HEK293 (cell line): Measurements from ENCODE around the gene IRF2BPL.
A peak's percentile ranks its signal among the peaks of the same experiment; 100 is the strongest.

ENCODE experiments used
- BCL6B ChIP-seq: fragments of 450-650 bp; formaldehyde crosslinking; IDR thresholded peaks from 2 replicates; pipeline ENCODE4 v1.5.1; 2017; ENCODE audit warnings: missing biosample characterization, missing genetic modification characterization
- EGR2 ChIP-seq: fragments of 450-650 bp; formaldehyde crosslinking; IDR thresholded peaks from 2 replicates; pipeline ENCODE4 v1.5.1; 2016; ENCODE audit warnings: low read depth, missing biosample characterization, missing genetic modification characterization
- ELK4 ChIP-seq: IDR thresholded peaks from 2 replicates; pipeline ENCODE4 v1.6.1; 2011; ENCODE audit warnings: mild to moderate bottlenecking, low read depth, low read length, borderline replicate concordance
- GLIS1 ChIP-seq: fragments of 450-650 bp; formaldehyde crosslinking; IDR thresholded peaks from 2 replicates; pipeline ENCODE4 v1.5.1; 2016; ENCODE audit warnings: missing biosample characterization, missing genetic modification characterization
- HIC1 ChIP-seq: fragments of 450-650 bp; formaldehyde crosslinking; IDR thresholded peaks from 2 replicates; pipeline ENCODE4 v1.5.1; 2016; ENCODE audit warnings: missing biosample characterization, missing genetic modification characterization
- HOXC10 ChIP-seq: sonication (generic); formaldehyde crosslinking; IDR thresholded peaks from 2 replicates; pipeline ENCODE4 v1.8.1; 2023; ENCODE audit warnings: mild to moderate bottlenecking, missing genetic modification reagents
- SCRT2 ChIP-seq: fragments of 450-650 bp; formaldehyde crosslinking; IDR thresholded peaks from 2 replicates; pipeline ENCODE4 v1.5.1; 2016; ENCODE audit warnings: missing biosample characterization, missing genetic modification characterization
- SP2 ChIP-seq: fragments of 450-650 bp; formaldehyde crosslinking; IDR thresholded peaks from 2 replicates; pipeline ENCODE4 v1.5.1; 2016; ENCODE audit warnings: missing biosample characterization, missing genetic modification characterization
- TSHZ1 ChIP-seq: fragments of 450-650 bp; formaldehyde crosslinking; IDR thresholded peaks from 2 replicates; pipeline ENCODE4 v1.5.1; 2016; ENCODE audit warnings: missing biosample characterization, missing genetic modification characterization, borderline replicate concordance
- ZFP69B ChIP-seq: fragments of 450-650 bp; formaldehyde crosslinking; IDR thresholded peaks from 2 replicates; pipeline ENCODE4 v1.5.1; 2016; ENCODE audit warnings: missing biosample characterization, missing genetic modification characterization
- ZNF112 ChIP-seq: fragments of 450-650 bp; formaldehyde crosslinking; IDR thresholded peaks from 2 replicates; pipeline ENCODE4 v1.5.0; 2017; ENCODE audit warnings: missing biosample characterization, missing genetic modification characterization
- ZNF132 ChIP-seq: fragments of 450-650 bp; formaldehyde crosslinking; IDR thresholded peaks from 2 replicates; pipeline ENCODE4 v1.5.1; 2017; ENCODE audit warnings: missing biosample characterization, missing genetic modification characterization, borderline replicate concordance
- ZNF138 ChIP-seq: fragments of 450-650 bp; formaldehyde crosslinking; IDR thresholded peaks from 2 replicates; pipeline ENCODE4 v1.5.1; 2016; ENCODE audit warnings: missing biosample characterization, missing genetic modification characterization, borderline replicate concordance
- ZNF2 ChIP-seq: fragments of 450-650 bp; formaldehyde crosslinking; IDR thresholded peaks from 2 replicates; pipeline ENCODE4 v1.5.1; 2016; ENCODE audit warnings: missing biosample characterization, missing genetic modification characterization
- ZNF202 ChIP-seq: fragments of 450-650 bp; formaldehyde crosslinking; IDR thresholded peaks from 2 replicates; pipeline ENCODE4 v1.5.1; 2016; ENCODE audit warnings: missing biosample characterization, missing genetic modification characterization, borderline replicate concordance
- ZNF24 ChIP-seq: fragments of 450-650 bp; formaldehyde crosslinking; IDR thresholded peaks from 2 replicates; pipeline ENCODE4 v1.5.1; 2016; ENCODE audit warnings: missing biosample characterization, missing genetic modification characterization
- ZNF398 ChIP-seq: fragments of 450-650 bp; formaldehyde crosslinking; IDR thresholded peaks from 2 replicates; pipeline ENCODE4 v1.5.1; 2017; ENCODE audit warnings: missing biosample characterization, missing genetic modification characterization
- ZNF449 ChIP-seq: fragments of 450-650 bp; formaldehyde crosslinking; IDR thresholded peaks from 2 replicates; pipeline ENCODE4 v1.5.1; 2017; ENCODE audit warnings: missing biosample characterization, mild to moderate bottlenecking, missing genetic modification characterization, moderate library complexity
- ZNF513 ChIP-seq: fragments of 450-650 bp; IDR thresholded peaks from 2 replicates; pipeline ENCODE4 v1.5.1; 2018; ENCODE audit warnings: missing biosample characterization, missing genetic modification characterization
- ZNF529 ChIP-seq: fragments of 450-650 bp; formaldehyde crosslinking; IDR thresholded peaks from 2 replicates; pipeline ENCODE4 v1.5.1; 2017; ENCODE audit warnings: missing genetic modification characterization, missing biosample characterization; ENCODE audit not compliant: insufficient replicate concordance
- ZNF610 ChIP-seq: fragments of 450-650 bp; formaldehyde crosslinking; IDR thresholded peaks from 2 replicates; pipeline ENCODE4 v1.5.1; 2016; ENCODE audit warnings: missing biosample characterization, missing genetic modification characterization, borderline replicate concordance
- ZNF621 ChIP-seq: fragments of 450-650 bp; formaldehyde crosslinking; IDR thresholded peaks from 2 replicates; pipeline ENCODE4 v1.5.1; 2017; ENCODE audit warnings: missing biosample characterization, missing genetic modification characterization
- ZNF654 ChIP-seq: fragments of 450-650 bp; formaldehyde crosslinking; IDR thresholded peaks from 2 replicates; pipeline ENCODE4 v1.5.1; 2016; ENCODE audit warnings: low read depth, missing biosample characterization, missing genetic modification characterization
- ZNF76 ChIP-seq: fragments of 450-650 bp; formaldehyde crosslinking; IDR thresholded peaks from 2 replicates; pipeline ENCODE4; 2016; ENCODE audit warnings: low read depth, missing biosample characterization, missing genetic modification characterization, borderline replicate concordance
- ZSCAN30 ChIP-seq: fragments of 450-650 bp; IDR thresholded peaks from 2 replicates; pipeline ENCODE4 v1.5.1; 2018; ENCODE audit warnings: missing biosample characterization, mild to moderate bottlenecking, missing genetic modification characterization, moderate library complexity

IRF2BPL gene

GRCh38 chr14:77028384-77029231, at the start of gene IRF2BPL (continued):
- TF ChIP-seq ZNF398 (tag by site-specific recombination) (peak; percentile 71), ZNF513 (tag by site-specific recombination) (no peak), ELK4 (no peak), ZFP69B (tag by site-specific recombination) (peak; percentile 94), HIC1 (tag by site-specific recombination) (no peak; the same call in 1 of the 2 replicates), ZSCAN30 (tag by site-specific recombination) (no peak; the same call in 1 of the 2 replicates), ZNF610 (tag by site-specific recombination) (no peak), HOXC10 (CRISPR knock-in tag) (no peak), SP2 (tag by site-specific recombination) (peak; percentile 73), TSHZ1 (no peak), BCL6B (tag by site-specific recombination) (no peak), SCRT2 (tag by site-specific recombination) (peak; percentile 99), EGR2 (peak; percentile 78), ZNF132 (no peak), ZNF138 (tag by site-specific recombination) (no peak), ZNF449 (tag by site-specific recombination) (no peak), ZNF654 (tag by site-specific recombination) (no peak), ZNF202 (tag by site-specific recombination) (no peak), GLIS1 (tag by site-specific recombination) (peak; percentile 63), ZNF112 (no peak), ZNF621 (tag by site-specific recombination) (no peak), ZNF24 (tag by site-specific recombination) (peak; percentile 89), ZNF76 (tag by site-specific recombination) (peak; percentile 28; the same call in 1 of the 2 replicates), ZNF529 (tag by site-specific recombination) (no peak), ZNF2 (tag by site-specific recombination) (no peak)
- TF ChIP-seq, all 188 proteins: peak for 47
